ENCODE measurements around the gene GJD3.

- TF ChIP-seq CTCF (conservative IDR thresholded peaks at IDR 0.05) (no peak), EZH2 (IDR thresholded peaks at IDR 0.05; ENCODE audit: low read depth) (no peak)
These were observed at the start of gene GJD3 for GRCh38 chr17:40364121-40364861.

All from PC-9 (cell line).